Epithelial cell of proximal tubule (primary cell): ENCODE data around the gene RAB40C. TPM values are rescaled to one million over a fixed set of nuclear protein-coding genes. Genes with fewer than 3 reads are reported as not detected.

Source experiments
- DNase-seq: peaks from one replicate; pipeline ENCODE4 v3.0.0-alpha.2; 2011; ENCODE audit warnings: low read depth
- H3K4me3 ChIP-seq: 2 replicates; pipeline ENCODE4 v1.5.1; 2011; ENCODE audit warnings: low read depth, mild to moderate bottlenecking, low read length
- CTCF ChIP-seq: conservative IDR thresholded peaks from 2 replicates; pipeline ENCODE4 v1.5.1; 2012; ENCODE audit warnings: low read depth, mild to moderate bottlenecking, low read length
- total RNA-seq: library from RNA; depleted of rRNA; stranded (reverse); fragments of >200 nt; gene quantifications from 2 replicates; pipeline ENCODE4 v1.2.3, GENCODE V29; 2015

The RAB40C gene
- total RNA-seq, 1 donor from 2014 or later, result 9.9 TPM

- H3K4me3 ChIP-seq, result no peak overlapping the region
- DNase-seq, result no peak
- TF ChIP-seq CTCF, result no peak
Measured at GRCh38 chr16:627454-628239, 37.8 kb downstream of the RAB40C start.

- TF ChIP-seq CTCF, result no peak
- H3K4me3 ChIP-seq, result no peak overlapping the region
- DNase-seq, result no peak
Measured at GRCh38 chr16:628321-629061, 38.6 kb downstream of the RAB40C start.

- TF ChIP-seq CTCF, result no peak
- no peak overlapping the region for H3K4me3 ChIP-seq
- DNase-seq, result no peak
Measured at GRCh38 chr16:629185-629832, 39.4 kb downstream of the RAB40C start.

GRCh38 chr16:629833-630248, 40.0 kb downstream of the RAB40C start:
- no peak for DNase-seq
- no peak for TF ChIP-seq CTCF
- no peak overlapping the region for H3K4me3 ChIP-seq

- no peak for TF ChIP-seq CTCF
- no peak for DNase-seq
- H3K4me3 ChIP-seq, result no peak overlapping the region
Measured at GRCh38 chr16:630249-630814, 40.5 kb downstream of the RAB40C start.

- DNase-seq, result no peak
- no peak within 1 kb of the TSS for H3K4me3 ChIP-seq
- TF ChIP-seq CTCF, result no peak
Measured at GRCh38 chr16:630815-631405, 41.0 kb downstream of the RAB40C start, which contains the start of gene WFIKKN1. Gene WFIKKN1, plus strand, starts transcription at chr16:630985. Its CDS starts 269 bp downstream, at chr16:631254.
